K562 (cell line): Measurements from ENCODE around the gene RETN. TPM values are rescaled to one million over a fixed set of nuclear protein-coding genes. Genes with fewer than 3 reads are reported as not detected.

Source experiments
- ATF6 ChIP-seq: sonication (generic); formaldehyde crosslinking; IDR thresholded peaks from 2 replicates; pipeline ENCODE4 v1.4.0; 2020; ENCODE audit warnings: mild to moderate bottlenecking, missing genetic modification reagents
- CAMTA2 ChIP-seq: fragments of 250-450 bp; sonication (Bioruptor Pico); conservative IDR thresholded peaks from 2 replicates; pipeline ENCODE4 v1.5.1; 2022
- CBX5 ChIP-seq: IDR thresholded peaks from 2 replicates; pipeline ENCODE4 v1.6.1; 2014; ENCODE audit warnings: low read depth, borderline replicate concordance
- CCNT2 ChIP-seq: IDR thresholded peaks from 2 replicates; pipeline ENCODE4 v1.6.1; 2011; ENCODE audit warnings: borderline replicate concordance, low read depth, mild to moderate bottlenecking, moderate library complexity, mixed read lengths, low read length; ENCODE audit not compliant: insufficient read length; ENCODE audit errors: extremely low read depth
- CREM ChIP-seq: IDR thresholded peaks from 2 replicates; pipeline ENCODE4 v1.6.1; 2014; ENCODE audit warnings: antibody characterized with exemption, low read depth
- EGR1 ChIP-seq: fragments of 450-650 bp; conservative IDR thresholded peaks from 2 replicates; pipeline ENCODE4 v1.6.1; 2017; ENCODE audit warnings: mild to moderate bottlenecking
- GTF3C2 ChIP-seq: IDR thresholded peaks from 3 replicates; pipeline ENCODE4 v1.6.1; 2011; ENCODE audit warnings: borderline replicate concordance, mild to moderate bottlenecking, moderate library complexity; ENCODE audit not compliant: insufficient read length; ENCODE audit errors: extremely low read depth
- HLTF ChIP-seq: fragments of 450-650 bp; IDR thresholded peaks from 2 replicates; pipeline ENCODE4 v1.6.1; 2016
- KLF6 ChIP-seq: fragments of 250-450 bp; sonication (Bioruptor Pico); IDR thresholded peaks from 2 replicates; pipeline ENCODE4 v1.4.0; 2020; ENCODE audit warnings: mild to moderate bottlenecking, moderate library complexity, borderline replicate concordance
- MBD2 ChIP-seq: sonication (generic); IDR thresholded peaks from 2 replicates; pipeline ENCODE4 v1.6.1; 2016; ENCODE audit warnings: low read depth, borderline replicate concordance
- SIN3A ChIP-seq, 2 experiments: fragments of 150-350 bp in 1 of 2; IDR thresholded peaks; 2 replicates each; pipeline ENCODE4 v1.6.1; 2011 to 2016; ENCODE audit warnings: borderline replicate concordance in 2 of 2, low read depth in 2 of 2, low read length in 2 of 2, mild to moderate bottlenecking in 2 of 2, moderate library complexity in 2 of 2; ENCODE audit not compliant: control insufficient read depth in 1 of 2
- SMARCA5 ChIP-seq: fragments of 450-650 bp; IDR thresholded peaks from 2 replicates; pipeline ENCODE4 v1.6.1; 2016
- SRF ChIP-seq, 2 experiments: fragments of 250-450, 450-650 bp in 1 of 2; sonication (Bioruptor Pico) in 1 of 2; sonication (generic) in 1 of 2; formaldehyde crosslinking; IDR thresholded peaks; 2 replicates each; pipeline versions ENCODE4 v1.5.0 to v1.5.1; 2020 to 2022; ENCODE audit warnings: mild to moderate bottlenecking in 1 of 2, missing genetic modification reagents in 1 of 2
- TCF7 ChIP-seq: sonication (generic); IDR thresholded peaks from 2 replicates; pipeline ENCODE4 v1.6.1; 2016; ENCODE audit warnings: antibody characterized with exemption, borderline replicate concordance
- XRCC4 ChIP-seq: IDR thresholded peaks from one replicate; pipeline ENCODE4 v1.6.1; 2011; ENCODE audit not compliant: insufficient read depth, insufficient read length; ENCODE audit errors: extremely low read depth
- ZHX1 ChIP-seq: fragments of 150-350 bp; conservative IDR thresholded peaks from 2 replicates; pipeline ENCODE4 v1.6.1; 2014; ENCODE audit warnings: low read length
- ZNF282 ChIP-seq: sonication (generic); formaldehyde crosslinking; IDR thresholded peaks from 2 replicates; pipeline ENCODE4 v1.8.1; 2023; ENCODE audit warnings: missing genetic modification reagents
- ZNF76 ChIP-seq: fragments of 250-450 bp; sonication (Bioruptor Pico); IDR thresholded peaks from 2 replicates; pipeline ENCODE4 v1.4.0; 2020; ENCODE audit warnings: mild to moderate bottlenecking, moderate library complexity, borderline replicate concordance
- polyA plus RNA-seq, 8 experiments: library from polyadenylated mRNA; depleted of rRNA in 4 of 8; stranded (reverse) in 5 of 8; unstranded in 3 of 8; fragments of >200 nt; fragmentation: Nextera tagmentation in 2 of 8; fragmentation: Illumina TruSeq in 1 of 8; extraction: Ambion mirVana in 2 of 8; extraction: Trizol in 1 of 8; gene quantifications; 2 replicates each; pipeline versions ENCODE4 v1.2.1 to v1.2.3, GENCODE V29; 2011 to 2014; ENCODE audit warnings: inconsistent platforms in 1 of 8, missing spikeins in 1 of 8
- total RNA-seq, 7 experiments: library from RNA; depleted of rRNA in 6 of 7; stranded (reverse); fragments of >200 nt in 6 of 7; fragmentation: Illumina TruSeq in 2 of 7; extraction: Trizol in 2 of 7; gene quantifications; 2 replicates each; pipeline versions ENCODE4 v1.2.1 to v1.2.3, GENCODE V29; 2011 to 2021; ENCODE audit warnings: low replicate concordance in 1 of 7
- TF ChIP-seq, protein P1 (sequence below): fragments of 450-650 bp; formaldehyde crosslinking; IDR thresholded peaks from 2 replicates; pipeline ENCODE4 v1.4.0; 2022; ENCODE audit warnings: missing genetic modification characterization

The RETN gene
- total and polyA plus RNA-seq, 9 of the 15 experiments (the other 6 are each of a cell fraction or from before 2014, with no cell fraction given): not detected

DNA sequence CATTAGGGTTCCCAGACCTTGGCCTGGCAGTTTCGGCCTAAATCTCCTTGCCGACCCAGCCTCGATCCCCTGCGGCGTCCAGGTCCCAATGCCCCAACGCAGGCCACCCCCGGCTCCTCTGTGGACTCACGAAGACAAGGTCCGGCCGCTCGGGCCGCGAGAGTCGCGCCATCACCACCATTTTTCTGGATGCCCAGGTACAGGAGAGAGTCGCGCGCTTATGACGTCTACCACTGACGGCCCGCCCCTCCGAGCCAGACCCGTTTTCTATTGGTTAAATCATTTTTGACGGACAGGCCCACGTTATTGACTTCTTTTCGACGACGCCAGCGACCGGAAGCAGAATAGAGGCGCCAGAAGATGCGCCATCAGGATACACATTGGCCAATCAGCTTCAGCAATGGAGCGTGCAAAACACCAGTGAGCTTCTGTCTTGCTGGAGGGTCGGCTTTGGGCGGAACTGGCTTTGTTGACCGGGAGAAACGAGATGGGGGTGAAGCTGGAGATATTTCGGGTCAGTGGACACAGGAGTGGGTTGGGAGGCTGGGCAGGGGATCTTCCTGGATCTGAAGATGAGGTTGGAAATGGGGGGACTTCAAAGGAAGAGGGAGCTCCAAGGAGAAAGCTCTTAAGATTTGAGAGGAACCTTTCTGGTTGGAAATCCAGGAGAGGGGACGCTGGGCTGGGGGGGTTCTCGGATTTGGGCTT is 39.3 kb upstream of the RETN start, which contains the start of the genes PET100 and XAB2 (continued):
- TF ChIP-seq HLTF (no peak), EGR1 (no peak), ZNF76 (CRISPR knock-in tag) (no peak), MBD2 (peak; percentile 100), GTF3C2 (no peak), CREM (peak; percentile 99), SMARCA5 (no peak), ZHX1 (0 out of 2 replicates have a peak, but pooled peaks have one; percentile 37), ZNF282 (no peak), XRCC4 (no peak), ATF6 (no peak), SRF (CRISPR knock-in tag; IDR thresholded peaks at IDR 0.05) (no peak), CAMTA2 (CRISPR knock-in tag) (no peak), CBX5 (no peak), SIN3A (IDR thresholded peaks at IDR 0.05; ENCODE audit: borderline replicate concordance in 2 of 2, control insufficient read depth in 1 of 2, low read depth in 2 of 2, low read length in 2 of 2) (peak; percentile 49 to 81; a peak in 3 of 4 replicates), KLF6 (no peak), CCNT2 (no peak), TCF7 (no peak)
- TF ChIP-seq, protein P1, sequence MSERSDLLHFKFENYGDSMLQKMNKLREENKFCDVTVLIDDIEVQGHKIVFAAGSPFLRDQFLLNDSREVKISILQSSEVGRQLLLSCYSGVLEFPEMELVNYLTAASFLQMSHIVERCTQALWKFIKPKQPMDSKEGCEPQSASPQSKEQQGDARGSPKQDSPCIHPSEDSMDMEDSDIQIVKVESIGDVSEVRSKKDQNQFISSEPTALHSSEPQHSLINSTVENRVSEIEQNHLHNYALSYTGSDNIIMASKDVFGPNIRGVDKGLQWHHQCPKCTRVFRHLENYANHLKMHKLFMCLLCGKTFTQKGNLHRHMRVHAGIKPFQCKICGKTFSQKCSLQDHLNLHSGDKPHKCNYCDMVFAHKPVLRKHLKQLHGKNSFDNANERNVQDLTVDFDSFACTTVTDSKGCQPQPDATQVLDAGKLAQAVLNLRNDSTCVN (CRISPR knock-in tag): no peak
